Tibial nerve (tissue), 4 donors: Measurements from ENCODE around the gene GRID1. TPM values are rescaled to one million over a fixed set of nuclear protein-coding genes. Genes with fewer than 3 reads are reported as not detected.
A peak's percentile ranks its signal among the peaks of the same experiment; 100 is the strongest.

ENCODE experiments used
- DNase-seq, 2 donors: peaks; one replicate each; pipeline ENCODE4 v3.0.0-alpha.2; 2019; ENCODE audit warnings: low spot score in 2 of 2
- H3K27ac ChIP-seq, 4 donors: fragments of 200-600 bp; sonication (generic) in 3 of 4; one replicate each; pipeline ENCODE4 v1.5.1; 2017 to 2019; ENCODE audit warnings: mild to moderate bottlenecking in 1 of 4
- H3K27me3 ChIP-seq, 2 donors: fragments of 200-600 bp; sonication (generic) in 1 of 2; one replicate each; pipeline versions ENCODE4 v1.5.1 to v1.6.0; 2017 to 2019
- H3K36me3 ChIP-seq, 3 donors: fragments of 200-600 bp; sonication (generic); one replicate each; pipeline ENCODE4 v1.5.1; 2018 to 2019
- H3K4me1 ChIP-seq, 4 donors: fragments of 200-600 bp; sonication (generic) in 3 of 4; one replicate each; pipeline ENCODE4 v1.5.1; 2017 to 2019
- H3K4me3 ChIP-seq, 4 donors: fragments of 200-600 bp; sonication (generic) in 3 of 4; one replicate each; pipeline ENCODE4 v1.5.1; 2017 to 2019; ENCODE audit warnings: mild to moderate bottlenecking in 1 of 4, moderate library complexity in 1 of 4
- H3K9me3 ChIP-seq, 4 donors: fragments of 200-600 bp; sonication (generic) in 3 of 4; one replicate each; pipeline ENCODE4 v1.5.1; 2017 to 2019
- EP300 ChIP-seq, 2 donors: sonication (generic); formaldehyde crosslinking; IDR thresholded peaks; one replicate each; pipeline ENCODE4 v1.6.1; 2017; ENCODE audit warnings: antibody characterized with exemption in 2 of 2, mild to moderate bottlenecking in 1 of 2
- POLR2A ChIP-seq, 2 donors: fragments of 450-650 bp; IDR thresholded peaks; one replicate each; pipeline ENCODE4 v1.6.1; 2017; ENCODE audit warnings: antibody characterized with exemption in 2 of 2, mild to moderate bottlenecking in 2 of 2, moderate library complexity in 2 of 2
- WGBS, 2 donors: methylation state at CpG; one replicate each; pipeline ENCODE4 v1.1.5; 2018; 5-methylcytosine and 5-hydroxymethylcytosine counted together
- total RNA-seq, 4 donors: library from RNA; depleted of rRNA; stranded (reverse); fragments of >200 nt; gene quantifications; one replicate each; pipeline ENCODE4 v1.1.0, GENCODE V29; 2016
- TF ChIP-seq, protein P1 (sequence below), 5 experiments: fragments of 200-600 bp in 3 of 5; fragments of 450-650 bp in 2 of 5; sonication (generic) in 3 of 5; IDR thresholded peaks; one replicate each; pipeline ENCODE4 v1.5.1; 2016 to 2019; ENCODE audit warnings: antibody characterized with exemption in 5 of 5, mild to moderate bottlenecking in 3 of 5, moderate library complexity in 2 of 5

The GRID1 gene
- total RNA-seq, 4 donors from 2014 or later, result 7.7 to 16.3 (median 10.5) TPM

DNA sequence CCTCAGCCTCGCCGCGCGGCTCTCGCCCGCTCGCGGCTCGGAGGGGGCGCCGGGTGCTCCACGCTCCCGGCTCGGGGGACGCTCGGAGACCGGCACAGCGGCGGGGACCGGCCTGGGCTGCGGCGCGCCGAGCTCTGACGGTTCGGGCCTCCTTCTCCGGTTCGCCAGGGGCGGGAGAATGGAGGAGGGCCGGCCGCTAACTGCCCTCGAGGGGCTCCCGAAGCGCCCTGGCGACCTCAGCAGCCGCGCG lies 232 bp upstream of the GRID1 start:
- 0 to 5% methylated on average over 1 to 7 of the region's 38 CpGs for WGBS, 2 donors
- TF ChIP-seq, protein P1, sequence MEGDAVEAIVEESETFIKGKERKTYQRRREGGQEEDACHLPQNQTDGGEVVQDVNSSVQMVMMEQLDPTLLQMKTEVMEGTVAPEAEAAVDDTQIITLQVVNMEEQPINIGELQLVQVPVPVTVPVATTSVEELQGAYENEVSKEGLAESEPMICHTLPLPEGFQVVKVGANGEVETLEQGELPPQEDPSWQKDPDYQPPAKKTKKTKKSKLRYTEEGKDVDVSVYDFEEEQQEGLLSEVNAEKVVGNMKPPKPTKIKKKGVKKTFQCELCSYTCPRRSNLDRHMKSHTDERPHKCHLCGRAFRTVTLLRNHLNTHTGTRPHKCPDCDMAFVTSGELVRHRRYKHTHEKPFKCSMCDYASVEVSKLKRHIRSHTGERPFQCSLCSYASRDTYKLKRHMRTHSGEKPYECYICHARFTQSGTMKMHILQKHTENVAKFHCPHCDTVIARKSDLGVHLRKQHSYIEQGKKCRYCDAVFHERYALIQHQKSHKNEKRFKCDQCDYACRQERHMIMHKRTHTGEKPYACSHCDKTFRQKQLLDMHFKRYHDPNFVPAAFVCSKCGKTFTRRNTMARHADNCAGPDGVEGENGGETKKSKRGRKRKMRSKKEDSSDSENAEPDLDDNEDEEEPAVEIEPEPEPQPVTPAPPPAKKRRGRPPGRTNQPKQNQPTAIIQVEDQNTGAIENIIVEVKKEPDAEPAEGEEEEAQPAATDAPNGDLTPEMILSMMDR (IDR thresholded peaks at IDR 0.05), result no peak
- no peak for TF ChIP-seq POLR2A (IDR thresholded peaks at IDR 0.05)
- no peak for TF ChIP-seq EP300 (IDR thresholded peaks at IDR 0.05)
- H3K36me3 ChIP-seq, result no peaks in the 10 kb centered on the region
- DNase-seq, result peak in 1 of 2 donors; percentile 9
- peak overlapping the region in 1 of 4 donors; percentile 67 for H3K27ac ChIP-seq
- no peaks in the 10 kb centered on the region for H3K9me3 ChIP-seq
- peaks cover 0 to 48% (median 6%) of the 10 kb centered on the region in 4 donors for H3K4me1 ChIP-seq
- H3K4me3 ChIP-seq, result peak overlapping the region; percentile 39 to 62 (median 47)
- peaks cover 0 to 68% of the 10 kb centered on the region in 2 donors for H3K27me3 ChIP-seq

DNA sequence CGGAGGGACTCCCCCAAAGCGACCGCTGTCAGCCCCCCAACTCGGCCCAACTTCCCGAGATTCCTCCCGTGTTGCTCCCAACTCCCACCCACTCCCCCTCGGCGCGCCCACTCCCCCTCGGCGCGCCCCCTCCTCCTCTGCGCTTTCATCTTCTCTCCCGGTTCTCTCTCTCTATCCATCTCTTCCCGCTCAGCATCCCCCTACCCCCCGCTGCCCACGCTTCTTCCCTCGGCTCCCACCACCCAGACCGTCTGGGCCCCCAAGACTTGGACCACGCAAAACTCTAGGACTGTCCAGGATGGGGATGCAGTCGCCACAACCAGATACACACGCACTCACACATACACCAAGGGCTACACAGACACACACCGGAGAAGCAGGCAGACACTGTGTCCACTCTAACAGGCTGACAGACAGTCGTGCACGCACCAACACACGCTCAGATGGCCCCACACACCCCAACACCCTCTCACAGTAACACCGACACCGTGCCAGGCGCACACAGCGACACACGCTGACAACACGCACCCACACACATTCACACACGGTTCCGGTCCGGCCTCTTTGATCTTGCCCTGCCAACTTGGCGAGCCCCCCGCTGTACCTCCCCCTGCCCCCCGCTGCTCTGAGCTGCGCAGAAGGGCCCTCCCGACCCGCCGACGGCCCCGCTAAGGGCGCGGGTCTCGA lies 1.1 kb downstream of the GRID1 start:
- no peaks in the 10 kb centered on the region for H3K9me3 ChIP-seq
- 1 to 2% methylated on average over 26 to 38 of the region's 47 CpGs for WGBS, 2 donors
- DNase-seq, result peak in 1 of 2 donors; percentile 13
- H3K4me3 ChIP-seq, result peak overlapping the region; percentile 37 to 62 (median 50)
- peak overlapping the region in 1 of 4 donors; percentile 67 for H3K27ac ChIP-seq
- no peaks in the 10 kb centered on the region for H3K36me3 ChIP-seq
- H3K27me3 ChIP-seq, result peaks cover 0 to 68% of the 10 kb centered on the region in 2 donors
- TF ChIP-seq EP300 (IDR thresholded peaks at IDR 0.05) (no peak), POLR2A (IDR thresholded peaks at IDR 0.05) (no peak)
- TF ChIP-seq, protein P1 (IDR thresholded peaks at IDR 0.05), result no peak
- peaks cover 0 to 57% (median 6%) of the 10 kb centered on the region in 4 donors for H3K4me1 ChIP-seq

DNA sequence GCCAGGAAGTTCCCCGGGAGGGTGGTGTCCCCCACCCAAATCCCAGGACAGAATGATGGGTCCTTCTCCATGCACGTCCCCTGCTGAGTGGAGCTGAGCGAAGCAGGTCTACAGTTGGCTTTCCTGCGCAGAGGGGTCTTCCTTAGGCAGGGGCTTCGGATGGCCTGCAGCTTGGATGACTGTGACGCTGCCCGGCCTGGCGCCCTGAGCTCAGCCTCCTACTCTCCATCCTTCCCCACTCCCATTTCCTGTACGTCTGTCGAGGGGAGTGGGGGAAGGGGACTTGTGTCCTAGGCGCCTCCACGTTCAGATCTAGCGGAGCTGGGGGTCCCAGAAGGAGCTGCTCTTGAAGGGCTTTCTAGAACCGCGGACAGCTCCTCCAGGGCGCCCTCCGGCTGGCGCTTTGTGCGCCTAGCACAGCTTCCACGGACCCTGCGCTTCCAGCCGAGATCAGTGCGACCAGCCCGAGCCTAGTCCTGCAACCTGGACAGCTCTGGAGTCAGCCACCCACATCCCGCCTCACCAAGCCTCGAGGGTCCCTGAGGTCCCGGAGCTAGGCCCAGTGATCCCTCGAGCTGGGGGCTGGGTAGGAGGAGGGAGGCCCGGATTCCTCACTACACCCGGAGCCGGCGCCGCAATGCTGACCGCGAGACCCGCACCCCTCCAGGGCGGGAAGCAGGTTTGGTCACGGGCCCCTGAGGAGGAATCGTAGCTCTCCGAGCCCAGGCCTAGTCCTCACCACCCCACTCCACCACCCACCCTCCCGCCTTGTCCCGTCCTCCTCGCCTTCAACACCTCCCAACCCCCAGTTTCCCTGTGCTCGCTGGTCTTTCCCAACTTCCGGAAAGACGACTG lies 1.9 kb downstream of the GRID1 start:
- WGBS, 2 donors, result 5 to 14% methylated on average over 37 to 46 of the region's 46 CpGs
- H3K4me1 ChIP-seq, result peaks cover 0 to 60% (median 6%) of the 10 kb centered on the region in 4 donors
- TF ChIP-seq EP300 (IDR thresholded peaks at IDR 0.05) (no peak), POLR2A (IDR thresholded peaks at IDR 0.05) (no peak)
- TF ChIP-seq, protein P1 (IDR thresholded peaks at IDR 0.05), result no peak
- H3K27ac ChIP-seq, result peak overlapping the region in 1 of 4 donors; percentile 67
- no peak for DNase-seq
- H3K36me3 ChIP-seq, result no peaks in the 10 kb centered on the region
- H3K27me3 ChIP-seq, result peaks cover 0 to 63% of the 10 kb centered on the region in 2 donors
- H3K9me3 ChIP-seq, result no peaks in the 10 kb centered on the region
- peak overlapping the region; percentile 37 to 62 (median 50) for H3K4me3 ChIP-seq

DNA sequence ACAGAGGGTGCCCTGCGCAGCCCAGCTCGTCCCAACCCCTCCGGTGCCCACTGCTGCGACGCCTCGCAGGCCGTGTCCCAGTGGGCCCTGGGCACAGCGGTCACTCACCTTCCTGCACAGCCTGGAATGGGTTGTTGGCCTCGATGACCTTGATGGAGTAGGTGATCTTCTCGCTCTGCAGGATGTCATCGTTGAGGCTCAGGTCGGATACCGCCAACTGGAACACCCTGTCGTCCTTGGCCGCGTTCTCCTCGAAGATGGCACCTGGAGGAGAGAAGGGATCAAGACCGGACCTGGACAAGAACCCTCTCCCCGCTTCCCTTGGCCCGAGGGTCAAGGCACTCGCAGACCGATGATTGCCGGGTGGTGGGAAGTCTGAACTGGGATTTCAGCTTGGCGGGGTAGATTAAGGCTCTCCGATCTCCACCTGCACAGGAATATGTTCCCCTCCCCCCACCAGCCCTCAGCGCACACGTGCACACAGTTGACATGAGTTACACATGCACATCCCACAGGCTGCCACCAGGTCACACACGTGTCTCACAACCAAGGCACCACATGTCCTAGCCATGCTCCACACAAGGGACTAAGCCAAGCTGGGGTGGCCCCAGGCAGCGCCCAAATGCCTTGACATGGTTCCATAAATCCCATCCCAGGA lies 2.6 kb downstream of the GRID1 start:
- WGBS, 2 donors, result 37 to 44% methylated on average over 11 to 20 of the region's 29 CpGs
- Histone ChIP-seq H3K4me3 (peak overlapping the region in 1 of 4 donors; percentile 29), H3K9me3 (no peaks in the 10 kb centered on the region), H3K36me3 (no peaks in the 10 kb centered on the region), H3K27ac (no peak overlapping the region), H3K27me3 (peaks cover 0 to 57% of the 10 kb centered on the region in 2 donors), H3K4me1 (peaks cover 0 to 60% (median 6%) of the 10 kb centered on the region in 4 donors)
- TF ChIP-seq EP300 (IDR thresholded peaks at IDR 0.05), result no peak
- TF ChIP-seq POLR2A (IDR thresholded peaks at IDR 0.05), result no peak
- TF ChIP-seq, protein P1 (IDR thresholded peaks at IDR 0.05), result no peak
- DNase-seq, result no peak
